Cerebellar nuclear complex (tissue), 1 donor: ENCODE data around the gene OAS1.
"Not testable (repeated sequence)": the region's sequence is repeated elsewhere in the genome, so short reads cannot be mapped to it uniquely, and the experiment has no call there.

Experiments used
- DNase-seq, 2 experiments: peaks; one replicate each; lab custom pipeline; 2025; lab: John Stamatoyannopoulos, UW

The OAS1 gene

GRCh38 chr12:112900298-112901145 is 6.2 kb upstream of the OAS1 start:
- no peak for DNase-seq

- DNase-seq: no peak
Observed at GRCh38 chr12:112901271-112901670, 5.5 kb upstream of the OAS1 start.

GRCh38 chr12:112904571-112904970 is 2.2 kb upstream of the OAS1 start:
- DNase-seq: no peak

GRCh38 chr12:112905451-112906089 is 1.2 kb upstream of the OAS1 start:
- DNase-seq: no peak

DNA sequence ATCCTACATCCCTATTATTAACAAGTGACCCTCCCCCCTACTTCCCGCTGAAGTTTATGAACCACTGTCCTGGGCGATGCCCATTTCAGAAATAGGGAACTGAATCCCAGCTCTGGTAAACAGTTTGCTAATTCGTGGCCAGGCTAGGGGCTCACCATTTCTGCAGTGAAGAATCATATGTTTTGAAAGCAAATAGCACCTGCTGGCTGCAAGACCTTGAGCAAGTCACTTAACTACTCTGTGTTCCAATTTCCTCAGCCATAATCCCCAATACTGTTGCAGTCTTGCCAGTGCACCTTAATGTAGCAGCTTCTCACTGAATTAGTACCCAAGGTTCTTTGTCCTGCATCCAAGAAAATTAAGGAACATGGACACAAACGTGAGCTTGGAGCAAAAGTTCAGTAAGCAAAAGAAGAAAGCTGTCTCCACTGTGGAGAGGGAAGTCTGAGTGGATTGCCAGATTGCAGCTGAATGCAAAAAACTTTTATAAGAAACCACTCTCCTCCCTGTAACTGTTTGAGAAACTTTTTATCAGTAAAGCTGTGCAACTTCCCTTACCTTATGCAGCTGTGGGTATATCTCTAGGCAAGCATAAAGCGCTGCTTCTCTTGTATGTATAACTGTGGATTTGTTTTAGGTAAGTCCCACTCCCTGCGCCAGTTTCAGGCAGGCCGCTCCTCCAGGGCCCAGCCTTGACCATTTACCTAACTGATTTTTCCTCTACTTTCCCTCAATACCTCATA is 824 bp downstream of the OAS1 start:
- DNase-seq: no peak

- no peak for DNase-seq
Observed at GRCh38 chr12:112908548-112908947, 1.8 kb downstream of the OAS1 start.

GRCh38 chr12:112909693-112910092 is 2.9 kb downstream of the OAS1 start:
- DNase-seq: no peak

- DNase-seq: no peak
Observed at GRCh38 chr12:112913038-112913688, 6.4 kb downstream of the OAS1 start.

GRCh38 chr12:112913888-112914287 is 7.1 kb downstream of the OAS1 start:
- DNase-seq: not testable (repeated sequence)

GRCh38 chr12:112916270-112916669 is 9.5 kb downstream of the OAS1 start:
- DNase-seq: no peak

DNA sequence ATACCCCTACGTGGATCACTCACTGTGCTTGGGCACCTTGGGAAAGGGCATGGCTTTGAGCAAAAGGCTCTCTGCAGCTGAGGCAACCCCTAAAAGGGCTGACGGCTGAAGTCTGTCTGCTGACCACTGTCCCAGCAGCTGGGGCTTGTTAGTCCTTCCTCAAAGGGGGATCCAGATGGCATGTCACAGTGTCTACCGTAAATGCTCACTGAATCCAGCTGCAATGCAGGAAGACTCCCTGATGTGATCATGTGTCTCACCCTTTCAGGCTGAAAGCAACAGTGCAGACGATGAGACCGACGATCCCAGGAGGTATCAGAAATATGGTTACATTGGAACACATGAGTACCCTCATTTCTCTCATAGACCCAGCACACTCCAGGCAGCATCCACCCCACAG is 12.4 kb downstream of the OAS1 start:
- DNase-seq: no peak

GRCh38 chr12:112924986-112925385 is 18.2 kb downstream of the OAS1 start:
- DNase-seq: no peak

DNA sequence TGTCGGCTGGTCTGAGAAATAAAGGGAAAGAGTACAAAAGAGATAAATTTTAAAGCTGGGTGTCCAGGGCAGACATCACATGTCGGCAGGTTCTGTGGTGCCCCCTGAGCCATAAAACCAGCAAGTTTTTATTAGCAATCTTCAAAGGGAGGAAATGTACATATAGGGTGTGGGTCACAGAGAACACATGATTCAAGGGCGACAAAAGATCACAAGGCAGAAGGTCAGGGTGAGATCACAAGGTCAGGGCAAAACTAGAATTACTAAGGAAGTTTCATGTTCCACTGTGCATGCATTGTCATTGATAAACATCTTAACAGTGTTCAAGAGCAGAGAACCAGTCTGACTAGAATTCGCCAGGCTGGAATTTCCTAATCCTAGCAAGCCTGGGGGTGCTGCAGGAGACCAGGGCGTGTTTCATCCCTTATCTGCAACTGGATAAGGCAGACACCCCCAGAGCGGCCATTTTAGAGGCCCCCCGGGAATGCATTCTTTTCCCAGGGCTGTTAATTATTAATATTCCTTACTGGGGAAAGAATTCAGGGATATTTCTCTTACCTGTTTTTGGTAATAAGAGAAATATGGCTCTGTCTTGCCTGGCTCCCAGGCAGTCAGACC is 19.8 kb downstream of the OAS1 start:
- not testable (repeated sequence) for DNase-seq

- DNase-seq: no peak
Observed at GRCh38 chr12:112927475-112927874, 20.7 kb downstream of the OAS1 start.

- no peak for DNase-seq
Observed at GRCh38 chr12:112927925-112928324, 21.2 kb downstream of the OAS1 start.

DNA sequence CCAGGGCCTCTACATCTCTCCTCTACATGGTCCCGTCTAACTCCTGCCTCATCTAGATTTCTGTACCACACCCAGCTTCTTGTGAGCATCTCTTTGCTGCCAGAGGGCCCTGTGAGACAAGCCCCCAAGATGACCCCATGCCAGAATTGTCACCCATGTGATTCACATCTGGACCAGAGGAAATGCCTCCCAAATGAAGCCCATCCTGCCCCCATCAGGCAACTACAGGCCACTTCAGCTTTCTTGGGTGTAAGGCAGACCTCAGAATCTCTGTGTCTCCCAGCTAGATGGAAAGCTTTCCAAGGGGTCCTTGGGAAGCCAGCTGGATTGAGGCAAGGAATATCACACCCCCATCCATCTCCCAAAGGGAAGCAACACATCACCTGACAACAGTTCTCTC is 22.2 kb downstream of the OAS1 start:
- no peak for DNase-seq

GRCh38 chr12:112929715-112930114 is 23.0 kb downstream of the OAS1 start:
- no peak for DNase-seq

- DNase-seq: no peak
Observed at GRCh38 chr12:112930350-112930749, 23.6 kb downstream of the OAS1 start.

GRCh38 chr12:112932485-112933128 is 25.8 kb downstream of the OAS1 start:
- DNase-seq: no peak

- DNase-seq: no peak
Observed at GRCh38 chr12:112933129-112933505, 26.4 kb downstream of the OAS1 start.

DNA sequence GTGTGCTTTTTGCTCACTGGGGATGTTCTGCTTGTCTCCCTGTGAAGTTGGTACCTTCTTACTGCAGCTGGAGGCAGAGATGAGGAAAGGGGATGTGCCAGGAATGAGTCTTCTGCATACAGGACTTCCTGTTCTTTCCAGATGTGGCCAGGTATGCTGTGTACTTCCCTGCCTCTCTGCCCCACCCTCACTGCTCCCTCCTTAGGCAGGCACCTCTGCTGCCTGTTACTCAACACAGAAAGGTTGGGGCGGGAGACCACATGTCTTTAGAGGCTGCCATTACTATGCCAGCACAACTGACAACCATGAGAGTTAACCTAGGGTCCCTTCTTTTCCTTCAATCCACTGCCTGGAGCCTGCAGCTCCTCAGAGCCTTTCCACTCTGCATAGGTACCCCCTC is 29.5 kb downstream of the OAS1 start:
- DNase-seq: no peak
